MM.1S (cell line): ENCODE data around the gene OR5B3.
"Not testable (repeated sequence)": the region's sequence is repeated elsewhere in the genome, so short reads cannot be mapped to it uniquely, and the experiment has no call there.

ENCODE experiments used
- CTCF ChIP-seq: fragments of 300-600 bp; sonication (generic); IDR thresholded peaks from 2 replicates; pipeline ENCODE4 v1.5.1; 2016; ENCODE audit warnings: antibody characterized with exemption, low read length, mixed read lengths
- EZH2 ChIP-seq: fragments of 300-600 bp; sonication (generic); optimal IDR thresholded peaks from 2 replicates; pipeline ENCODE3; 2017; ENCODE audit warnings: low read depth, mild to moderate bottlenecking, antibody characterized with exemption, low read length, mixed read lengths

- not testable (repeated sequence) for TF ChIP-seq CTCF, EZH2
Measured at GRCh38 chr11:58399622-58400021, 7.1 kb downstream of the OR5B3 start.
